ENCODE measurements around the gene NUP62. TPM values are rescaled to one million over a fixed set of nuclear protein-coding genes. Genes with fewer than 3 reads are reported as not detected.

NUP62 gene
- total RNA-seq, 4 donors from 2014 or later = 34.5 to 40.1 (median 34.9) TPM

GRCh38 chr19:49864890-49865289, 64.4 kb downstream of the NUP62 start:
- TF ChIP-seq CTCF (IDR thresholded peaks at IDR 0.05) = no peak
- TF ChIP-seq POLR2A (IDR thresholded peaks at IDR 0.05) = no peak
- WGBS, 2 donors = 90 to 91% methylated on average over 11 to 13 of the region's 13 CpGs
- Histone ChIP-seq H3K27me3 (no peaks in the 10 kb centered on the region), H3K36me3 (peaks cover 17 to 52% (median 34%) of the 10 kb centered on the region in 3 donors), H3K4me1 (peaks cover 17 to 72% (median 37%) of the 10 kb centered on the region in 3 donors), H3K27ac (peak overlapping the region in 3 of 4 donors; percentile 18 to 97 (median 92)), H3K9me3 (no peaks in the 10 kb centered on the region), H3K4me3 (no peak overlapping the region)
- intact Hi-C loops (cut with DNase I) = no loop called here
- no peak for DNase-seq

- no peaks in the 10 kb centered on the region for H3K27me3 ChIP-seq
- WGBS, 2 donors = 97% methylated on average over 4 of the region's 17 CpGs; no CpG with 5 or more reads in 1 of the 2 donors
- H3K27ac ChIP-seq = no peak overlapping the region
- H3K9me3 ChIP-seq = no peaks in the 10 kb centered on the region
- peaks cover 17 to 62% (median 40%) of the 10 kb centered on the region in 3 donors for H3K36me3 ChIP-seq
- TF ChIP-seq POLR2A (IDR thresholded peaks at IDR 0.05) = no peak
- TF ChIP-seq CTCF (IDR thresholded peaks at IDR 0.05) = no peak
- peaks cover 15 to 65% (median 34%) of the 10 kb centered on the region in 3 donors for H3K4me1 ChIP-seq
- intact Hi-C loops (cut with DNase I) = no loop called here
- no peak for DNase-seq
- no peak overlapping the region for H3K4me3 ChIP-seq
These were observed 65.4 kb downstream of the NUP62 start for GRCh38 chr19:49863935-49864320.

GRCh38 chr19:49863254-49863934, 65.9 kb downstream of the NUP62 start:
- DNase-seq = no peak
- Histone ChIP-seq H3K4me1 (peaks cover 15 to 60% (median 28%) of the 10 kb centered on the region in 3 donors), H3K36me3 (peaks cover 19 to 67% (median 45%) of the 10 kb centered on the region in 3 donors), H3K27me3 (no peaks in the 10 kb centered on the region), H3K27ac (no peak overlapping the region), H3K4me3 (no peak overlapping the region), H3K9me3 (no peaks in the 10 kb centered on the region)
- TF ChIP-seq POLR2A (IDR thresholded peaks at IDR 0.05) (no peak), CTCF (IDR thresholded peaks at IDR 0.05) (no peak)
- WGBS, 2 donors = 89 to 91% methylated on average over 14 to 23 of the region's 24 CpGs
- intact Hi-C loops (cut with DNase I) = no loop called here

- Histone ChIP-seq H3K36me3 (peaks cover 25 to 75% (median 49%) of the 10 kb centered on the region in 3 donors), H3K4me3 (no peak overlapping the region), H3K27me3 (no peaks in the 10 kb centered on the region), H3K9me3 (no peaks in the 10 kb centered on the region), H3K4me1 (peaks cover 15 to 52% (median 23%) of the 10 kb centered on the region in 3 donors), H3K27ac (peak overlapping the region in 1 of 4 donors; percentile 5)
- WGBS, 2 donors = 78 to 85% methylated on average over 19 to 39 of the region's 49 CpGs
- DNase-seq = no peak
- intact Hi-C loops (cut with DNase I) = no loop called here
- no peak for TF ChIP-seq CTCF (IDR thresholded peaks at IDR 0.05)
- no peak for TF ChIP-seq POLR2A (IDR thresholded peaks at IDR 0.05)
These were observed 66.7 kb downstream of the NUP62 start for GRCh38 chr19:49862391-49863253.
